Measurements from ENCODE around the gene FAM47B. TPM values are rescaled to one million over a fixed set of nuclear protein-coding genes. Genes with fewer than 3 reads are reported as not detected.

The FAM47B gene
- total RNA-seq, 1 donor from 2014 or later, result not detected

DNA sequence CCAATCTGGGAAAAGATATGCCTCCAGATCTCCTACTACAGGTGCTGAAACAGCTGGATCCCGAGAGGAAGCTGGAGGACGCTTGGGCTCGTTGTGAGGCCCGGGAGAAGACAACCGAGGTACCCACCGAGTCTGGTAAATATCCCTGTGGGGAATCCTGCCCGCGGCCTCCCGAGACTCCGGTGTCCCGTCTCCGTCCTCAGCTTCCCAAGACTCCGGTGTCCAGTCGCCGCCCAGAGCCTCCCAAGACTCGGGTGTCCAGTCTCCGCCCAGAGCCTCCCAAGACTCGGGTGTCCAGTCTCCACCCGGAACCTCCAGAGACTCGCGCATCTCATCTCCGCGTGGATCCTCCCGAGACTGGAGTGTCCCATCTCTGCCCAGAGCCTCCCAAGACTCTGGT lies 639 bp downstream of the FAM47B start:
- Histone ChIP-seq H3K27ac (no peak overlapping the region), H3K9me3 (no peaks in the 10 kb centered on the region), H3K36me3 (no peaks in the 10 kb centered on the region), H3K27me3 (no peaks in the 10 kb centered on the region), H3K4me1 (no peaks in the 10 kb centered on the region), H3K4me3 (no peak overlapping the region)
- no peak for DNase-seq (ENCODE audit: extremely low spot score in 2 of 2)
- TF ChIP-seq POLR2AphosphoS5 (IDR thresholded peaks at IDR 0.05; ENCODE audit: insufficient read depth in 1 of 2, low read depth in 1 of 2) (no peak), POLR2A (IDR thresholded peaks at IDR 0.05) (no peak)
- TF ChIP-seq, protein P1, sequence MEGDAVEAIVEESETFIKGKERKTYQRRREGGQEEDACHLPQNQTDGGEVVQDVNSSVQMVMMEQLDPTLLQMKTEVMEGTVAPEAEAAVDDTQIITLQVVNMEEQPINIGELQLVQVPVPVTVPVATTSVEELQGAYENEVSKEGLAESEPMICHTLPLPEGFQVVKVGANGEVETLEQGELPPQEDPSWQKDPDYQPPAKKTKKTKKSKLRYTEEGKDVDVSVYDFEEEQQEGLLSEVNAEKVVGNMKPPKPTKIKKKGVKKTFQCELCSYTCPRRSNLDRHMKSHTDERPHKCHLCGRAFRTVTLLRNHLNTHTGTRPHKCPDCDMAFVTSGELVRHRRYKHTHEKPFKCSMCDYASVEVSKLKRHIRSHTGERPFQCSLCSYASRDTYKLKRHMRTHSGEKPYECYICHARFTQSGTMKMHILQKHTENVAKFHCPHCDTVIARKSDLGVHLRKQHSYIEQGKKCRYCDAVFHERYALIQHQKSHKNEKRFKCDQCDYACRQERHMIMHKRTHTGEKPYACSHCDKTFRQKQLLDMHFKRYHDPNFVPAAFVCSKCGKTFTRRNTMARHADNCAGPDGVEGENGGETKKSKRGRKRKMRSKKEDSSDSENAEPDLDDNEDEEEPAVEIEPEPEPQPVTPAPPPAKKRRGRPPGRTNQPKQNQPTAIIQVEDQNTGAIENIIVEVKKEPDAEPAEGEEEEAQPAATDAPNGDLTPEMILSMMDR (IDR thresholded peaks at IDR 0.05), result no peak
- intact Hi-C loops (cut with DNase I), result no loop called here

DNA sequence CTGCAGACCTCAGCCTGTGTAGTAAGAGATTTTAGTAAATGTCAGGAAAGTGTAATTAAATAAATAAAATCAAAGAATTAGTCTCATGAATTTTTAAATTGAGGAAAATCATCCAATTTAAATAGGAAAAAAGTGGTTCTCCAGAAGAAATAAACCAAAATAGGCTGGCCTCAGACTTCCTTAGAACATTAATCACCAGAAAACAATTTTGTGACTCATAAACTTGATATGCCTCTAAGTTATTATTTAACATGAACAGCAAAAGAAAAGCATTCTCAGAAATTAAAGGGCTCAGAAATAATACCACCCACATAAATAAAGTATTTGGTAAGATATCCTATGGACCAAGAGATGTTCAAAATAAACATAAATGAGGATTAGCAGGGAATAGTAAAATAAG lies 14.3 kb downstream of the FAM47B start:
- no peak overlapping the region for H3K4me3 ChIP-seq

DNA sequence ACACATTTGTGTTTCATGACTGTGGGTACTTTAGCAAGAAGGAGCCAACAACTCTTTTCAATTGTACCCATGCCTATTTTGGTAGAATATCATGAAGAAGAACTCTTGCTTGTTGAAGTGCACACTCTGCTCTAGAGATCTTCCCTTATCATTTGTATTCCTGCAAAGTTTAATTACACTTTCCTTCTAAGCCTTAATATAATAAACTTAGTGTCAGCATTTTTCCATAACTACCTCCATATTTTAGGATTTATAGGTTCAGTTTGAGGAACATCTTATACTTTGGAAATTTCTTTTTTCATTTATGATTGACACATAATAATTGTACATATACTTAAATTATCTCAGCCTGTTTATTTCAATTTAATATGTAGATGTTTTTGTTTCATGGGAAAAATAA lies 19.1 kb downstream of the FAM47B start:
- DNase-seq (ENCODE audit: extremely low spot score in 2 of 2), result no peak
- Histone ChIP-seq H3K4me1 (no peaks in the 10 kb centered on the region), H3K36me3 (no peaks in the 10 kb centered on the region), H3K27me3 (no peaks in the 10 kb centered on the region), H3K9me3 (no peaks in the 10 kb centered on the region), H3K27ac (no peak overlapping the region), H3K4me3 (no peak overlapping the region)
- intact Hi-C loops (cut with DNase I), result no loop called here
- TF ChIP-seq POLR2A (IDR thresholded peaks at IDR 0.05), result no peak
- TF ChIP-seq, protein P1 (IDR thresholded peaks at IDR 0.05), result no peak
- no peak for TF ChIP-seq POLR2AphosphoS5 (IDR thresholded peaks at IDR 0.05; ENCODE audit: insufficient read depth in 1 of 2, low read depth in 1 of 2)

More for the DNA sequence above, 14.3 kb downstream of the FAM47B start:
- Histone ChIP-seq H3K4me1 (no peaks in the 10 kb centered on the region), H3K36me3 (no peaks in the 10 kb centered on the region), H3K9me3 (no peaks in the 10 kb centered on the region), H3K27ac (no peak overlapping the region), H3K27me3 (no peaks in the 10 kb centered on the region)
- intact Hi-C loops (cut with DNase I), result no loop called here
- no peak for DNase-seq (ENCODE audit: extremely low spot score in 2 of 2)
- TF ChIP-seq POLR2A (IDR thresholded peaks at IDR 0.05), result no peak
- TF ChIP-seq, protein P1 (IDR thresholded peaks at IDR 0.05), result no peak
- TF ChIP-seq POLR2AphosphoS5 (IDR thresholded peaks at IDR 0.05; ENCODE audit: insufficient read depth in 1 of 2, low read depth in 1 of 2), result no peak

DNA sequence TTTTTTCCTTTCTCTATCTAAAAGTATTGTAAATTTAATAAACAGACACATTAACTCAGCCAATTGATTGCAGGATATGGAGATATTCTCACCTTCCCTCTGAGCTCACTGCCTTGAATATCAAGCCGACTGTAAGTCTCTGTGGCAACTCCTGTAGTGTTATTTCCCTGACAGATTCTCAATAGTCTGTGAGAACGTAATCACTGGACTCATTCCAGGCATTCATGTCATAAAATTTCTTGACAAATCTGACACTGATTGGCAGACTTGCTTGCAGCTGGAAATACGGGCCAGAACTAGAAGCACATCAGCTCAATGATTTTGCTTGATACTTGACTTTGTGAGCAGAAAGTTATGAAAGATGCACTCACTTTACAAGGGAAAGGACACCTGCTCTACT lies 29.6 kb downstream of the FAM47B start:
- Histone ChIP-seq H3K4me1 (no peaks in the 10 kb centered on the region), H3K9me3 (no peaks in the 10 kb centered on the region), H3K36me3 (no peaks in the 10 kb centered on the region), H3K4me3 (no peak overlapping the region), H3K27me3 (no peaks in the 10 kb centered on the region), H3K27ac (no peak overlapping the region)
- intact Hi-C loops (cut with DNase I), result no loop called here
- TF ChIP-seq POLR2A (IDR thresholded peaks at IDR 0.05), result no peak
- TF ChIP-seq, protein P1 (IDR thresholded peaks at IDR 0.05), result no peak
- no peak for TF ChIP-seq POLR2AphosphoS5 (IDR thresholded peaks at IDR 0.05; ENCODE audit: insufficient read depth in 1 of 2, low read depth in 1 of 2)
- DNase-seq (ENCODE audit: extremely low spot score in 2 of 2), result no peak

DNA sequence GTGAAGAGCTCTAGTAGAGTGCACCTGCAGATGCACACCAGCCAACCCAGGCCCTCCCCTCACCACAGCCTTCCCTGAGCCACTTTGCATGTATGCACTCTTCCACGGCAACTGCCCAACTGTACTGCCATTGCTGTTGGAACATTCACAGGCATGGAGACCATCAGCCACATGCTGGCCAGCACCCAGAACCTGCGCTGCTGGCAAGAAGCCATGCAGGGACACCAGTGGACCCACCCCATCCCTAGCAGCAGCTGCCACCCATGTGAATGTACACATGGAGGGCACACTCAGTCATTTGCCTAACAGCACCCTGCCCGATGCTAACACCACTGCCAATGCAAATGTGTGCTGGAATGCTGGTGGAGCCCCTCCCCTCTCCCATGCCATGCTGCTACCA lies 35.6 kb downstream of the FAM47B start:
- Histone ChIP-seq H3K9me3 (no peaks in the 10 kb centered on the region), H3K27me3 (no peaks in the 10 kb centered on the region), H3K4me3 (no peak overlapping the region), H3K27ac (no peak overlapping the region), H3K36me3 (no peaks in the 10 kb centered on the region), H3K4me1 (no peaks in the 10 kb centered on the region)
- TF ChIP-seq, protein P1 (IDR thresholded peaks at IDR 0.05), result no peak
- no peak for TF ChIP-seq POLR2AphosphoS5 (IDR thresholded peaks at IDR 0.05; ENCODE audit: insufficient read depth in 1 of 2, low read depth in 1 of 2)
- no peak for TF ChIP-seq POLR2A (IDR thresholded peaks at IDR 0.05)
- intact Hi-C loops (cut with DNase I), result no loop called here
- no peak for DNase-seq (ENCODE audit: extremely low spot score in 2 of 2)
